ENCODE results near the gene CBX1. TPM values are rescaled to one million over a fixed set of nuclear protein-coding genes. Genes with fewer than 3 reads are reported as not detected.

CBX1 gene
- total and polyA plus RNA-seq, 2 of the 8 experiments (the other 6 are each of a cell fraction or from before 2014, with no cell fraction given), result 38.7 to 173 TPM

DNA sequence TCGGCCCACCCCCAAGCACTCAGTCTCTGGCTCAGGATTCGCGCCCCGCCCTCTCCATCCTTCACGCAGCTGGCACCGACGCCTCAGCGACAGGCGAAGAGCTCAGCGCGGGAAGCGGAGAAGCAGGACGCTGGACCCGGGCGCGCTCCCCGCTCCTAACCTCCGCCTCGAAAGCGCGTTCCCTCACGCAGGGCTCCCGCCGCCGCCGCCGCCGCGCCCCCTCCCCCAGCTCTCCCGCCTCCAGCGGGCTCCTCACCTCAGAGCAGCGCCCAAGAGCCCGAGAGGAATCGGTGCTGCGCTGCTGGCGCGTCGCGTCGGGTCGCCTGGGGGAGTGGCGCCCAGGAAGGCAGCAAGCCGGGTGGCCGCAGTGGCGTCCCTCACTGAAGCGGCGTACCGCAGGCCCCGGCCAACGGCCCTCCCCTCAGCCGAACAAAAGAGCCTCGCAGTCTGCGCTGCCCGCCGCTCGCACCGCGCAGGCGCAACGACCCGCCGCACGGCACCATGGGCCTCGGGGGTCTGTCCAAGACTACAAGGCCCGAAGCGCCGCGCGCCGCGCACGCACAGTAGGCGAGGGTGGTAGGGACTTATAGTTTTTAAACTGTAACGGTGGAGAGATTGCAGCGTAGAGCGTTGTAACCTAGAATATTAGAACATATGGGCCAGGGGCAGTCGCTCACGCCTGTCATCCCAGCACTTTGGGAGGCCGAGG lies at the start of gene CBX1 (continued):
- TF ChIP-seq ZNF274 (IDR thresholded peaks at IDR 0.05; ENCODE audit: borderline replicate concordance, extremely low read depth, low read length) (no peak), SAP30 (IDR thresholded peaks at IDR 0.05; ENCODE audit: insufficient read depth, insufficient replicate concordance, low read length) (no peak), HDAC2 (IDR thresholded peaks at IDR 0.05; ENCODE audit: borderline replicate concordance in 1 of 2, low read depth in 2 of 2, low read length in 2 of 2) (peak in 1 of 2 experiments; percentile 70; a peak in 1 of 4 replicates), KDM5A (IDR thresholded peaks at IDR 0.05; ENCODE audit: low read length) (no peak), BACH1 (IDR thresholded peaks at IDR 0.05; ENCODE audit: low read length) (no peak), BCL11A (IDR thresholded peaks at IDR 0.05; ENCODE audit: low read depth in 2 of 2, low read length in 2 of 2) (no peak), SUZ12 (IDR thresholded peaks at IDR 0.05; ENCODE audit: low read length) (no peak), POLR2AphosphoS5 (IDR thresholded peaks at IDR 0.05; ENCODE audit: low read depth, low read length) (peak; percentile 56), TAF7 (optimal IDR thresholded peaks at IDR 0.05; ENCODE audit: borderline replicate concordance, low read depth, low read length) (no peak), RFX5 (IDR thresholded peaks at IDR 0.05; ENCODE audit: borderline replicate concordance, low read depth, low read length) (no peak), RNF2 (IDR thresholded peaks at IDR 0.05; ENCODE audit: borderline replicate concordance, low read depth, low read length, missing control alignments, poor library complexity, severe bottlenecking) (no peak), RAD21 (IDR thresholded peaks at IDR 0.05 in 1 of 2, conservative IDR thresholded peaks at IDR 0.05 in 1 of 2; ENCODE audit: low read depth in 2 of 2, low read length in 2 of 2) (no peak), SIN3A (conservative IDR thresholded peaks at IDR 0.05 in 1 of 2, IDR thresholded peaks at IDR 0.05 in 1 of 2; ENCODE audit: low read depth in 1 of 2, low read length in 2 of 2) (no peak), SP4 (IDR thresholded peaks at IDR 0.05; ENCODE audit: low read length) (no peak; the same call in 1 of the 2 replicates)
- TF ChIP-seq, protein P1, sequence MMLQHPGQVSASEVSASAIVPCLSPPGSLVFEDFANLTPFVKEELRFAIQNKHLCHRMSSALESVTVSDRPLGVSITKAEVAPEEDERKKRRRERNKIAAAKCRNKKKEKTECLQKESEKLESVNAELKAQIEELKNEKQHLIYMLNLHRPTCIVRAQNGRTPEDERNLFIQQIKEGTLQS (IDR thresholded peaks at IDR 0.05; ENCODE audit: insufficient read depth, low read depth, low read length), result no peak
- TF ChIP-seq, protein P2, sequence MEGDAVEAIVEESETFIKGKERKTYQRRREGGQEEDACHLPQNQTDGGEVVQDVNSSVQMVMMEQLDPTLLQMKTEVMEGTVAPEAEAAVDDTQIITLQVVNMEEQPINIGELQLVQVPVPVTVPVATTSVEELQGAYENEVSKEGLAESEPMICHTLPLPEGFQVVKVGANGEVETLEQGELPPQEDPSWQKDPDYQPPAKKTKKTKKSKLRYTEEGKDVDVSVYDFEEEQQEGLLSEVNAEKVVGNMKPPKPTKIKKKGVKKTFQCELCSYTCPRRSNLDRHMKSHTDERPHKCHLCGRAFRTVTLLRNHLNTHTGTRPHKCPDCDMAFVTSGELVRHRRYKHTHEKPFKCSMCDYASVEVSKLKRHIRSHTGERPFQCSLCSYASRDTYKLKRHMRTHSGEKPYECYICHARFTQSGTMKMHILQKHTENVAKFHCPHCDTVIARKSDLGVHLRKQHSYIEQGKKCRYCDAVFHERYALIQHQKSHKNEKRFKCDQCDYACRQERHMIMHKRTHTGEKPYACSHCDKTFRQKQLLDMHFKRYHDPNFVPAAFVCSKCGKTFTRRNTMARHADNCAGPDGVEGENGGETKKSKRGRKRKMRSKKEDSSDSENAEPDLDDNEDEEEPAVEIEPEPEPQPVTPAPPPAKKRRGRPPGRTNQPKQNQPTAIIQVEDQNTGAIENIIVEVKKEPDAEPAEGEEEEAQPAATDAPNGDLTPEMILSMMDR (IDR thresholded peaks at IDR 0.05; ENCODE audit: control extremely low read depth in 1 of 3, insufficient read depth in 1 of 3, low read depth in 1 of 3, low read length in 3 of 3), result 0 out of 4 replicates have a peak, but pooled peaks of 1 of the 3 experiments have one; percentile 3
- TF ChIP-seq, protein P3, sequence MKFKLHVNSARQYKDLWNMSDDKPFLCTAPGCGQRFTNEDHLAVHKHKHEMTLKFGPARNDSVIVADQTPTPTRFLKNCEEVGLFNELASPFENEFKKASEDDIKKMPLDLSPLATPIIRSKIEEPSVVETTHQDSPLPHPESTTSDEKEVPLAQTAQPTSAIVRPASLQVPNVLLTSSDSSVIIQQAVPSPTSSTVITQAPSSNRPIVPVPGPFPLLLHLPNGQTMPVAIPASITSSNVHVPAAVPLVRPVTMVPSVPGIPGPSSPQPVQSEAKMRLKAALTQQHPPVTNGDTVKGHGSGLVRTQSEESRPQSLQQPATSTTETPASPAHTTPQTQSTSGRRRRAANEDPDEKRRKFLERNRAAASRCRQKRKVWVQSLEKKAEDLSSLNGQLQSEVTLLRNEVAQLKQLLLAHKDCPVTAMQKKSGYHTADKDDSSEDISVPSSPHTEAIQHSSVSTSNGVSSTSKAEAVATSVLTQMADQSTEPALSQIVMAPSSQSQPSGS (IDR thresholded peaks at IDR 0.05; ENCODE audit: low read length), result no peak
